Occipital lobe (tissue), 2 donors: ENCODE results near the gene S1PR3. TPM values are rescaled to one million over a fixed set of nuclear protein-coding genes. Genes with fewer than 3 reads are reported as not detected.

Experiments
- DNase-seq: peaks from one replicate; lab custom pipeline; 2025; lab: John Stamatoyannopoulos, UW
- total RNA-seq: library from RNA; depleted of rRNA; stranded (reverse); fragments of >200 nt; gene quantifications from one replicate; pipeline ENCODE4 v1.2.3, GENCODE V29; 2014

Gene S1PR3
- total RNA-seq, 1 donor from 2014 or later: 7.6 TPM

GRCh38 chr9:88968799-88969198 lies 22.5 kb upstream of the S1PR3 start:
- no peak for DNase-seq

- no peak for DNase-seq
Observed at GRCh38 chr9:88969646-88970373, 21.5 kb upstream of the S1PR3 start.

- DNase-seq: no peak
Observed at GRCh38 chr9:88971131-88971960, 19.9 kb upstream of the S1PR3 start.

- DNase-seq: no peak
Observed at GRCh38 chr9:88972401-88972800, 18.9 kb upstream of the S1PR3 start.

- DNase-seq: no peak
Observed at GRCh38 chr9:88973281-88974045, 17.8 kb upstream of the S1PR3 start.

GRCh38 chr9:88974641-88975040 lies 16.6 kb upstream of the S1PR3 start:
- DNase-seq: no peak

GRCh38 chr9:88975966-88976889 lies 15.0 kb upstream of the S1PR3 start:
- no peak for DNase-seq

GRCh38 chr9:88976890-88977257 lies 14.4 kb upstream of the S1PR3 start:
- no peak for DNase-seq

- DNase-seq: no peak
Observed at GRCh38 chr9:88978034-88978433, 13.2 kb upstream of the S1PR3 start.

GRCh38 chr9:88979021-88979420 lies 12.2 kb upstream of the S1PR3 start:
- no peak for DNase-seq

- DNase-seq: no peak
Observed at GRCh38 chr9:88979791-88980190, 11.5 kb upstream of the S1PR3 start.

GRCh38 chr9:88980740-88981203 lies 10.5 kb upstream of the S1PR3 start:
- DNase-seq: no peak

GRCh38 chr9:88983865-88984542 lies 7.3 kb upstream of the S1PR3 start:
- DNase-seq: no peak

- no peak for DNase-seq
Observed at GRCh38 chr9:88984543-88984883, 6.8 kb upstream of the S1PR3 start.

GRCh38 chr9:88985616-88986015 lies 5.7 kb upstream of the S1PR3 start:
- no peak for DNase-seq

- no peak for DNase-seq
Observed at GRCh38 chr9:88986776-88987175, 4.5 kb upstream of the S1PR3 start.

GRCh38 chr9:88987661-88988060 lies 3.6 kb upstream of the S1PR3 start:
- DNase-seq: no peak

GRCh38 chr9:88988796-88989641 lies 2.2 kb upstream of the S1PR3 start:
- no peak for DNase-seq

GRCh38 chr9:88990041-88990728 lies 1.1 kb upstream of the S1PR3 start:
- DNase-seq: no peak
